GM18870 (cell line): ENCODE data around the gene TGFBR3.

Experiments used
- ATAC-seq: cut with Tn5 transposase; IDR thresholded peaks from one replicate; pipeline ENCODE4 v1.9.1; 2021; ENCODE audit warnings: moderate library complexity; ENCODE audit not compliant: unreplicated experiment

Gene TGFBR3

DNA sequence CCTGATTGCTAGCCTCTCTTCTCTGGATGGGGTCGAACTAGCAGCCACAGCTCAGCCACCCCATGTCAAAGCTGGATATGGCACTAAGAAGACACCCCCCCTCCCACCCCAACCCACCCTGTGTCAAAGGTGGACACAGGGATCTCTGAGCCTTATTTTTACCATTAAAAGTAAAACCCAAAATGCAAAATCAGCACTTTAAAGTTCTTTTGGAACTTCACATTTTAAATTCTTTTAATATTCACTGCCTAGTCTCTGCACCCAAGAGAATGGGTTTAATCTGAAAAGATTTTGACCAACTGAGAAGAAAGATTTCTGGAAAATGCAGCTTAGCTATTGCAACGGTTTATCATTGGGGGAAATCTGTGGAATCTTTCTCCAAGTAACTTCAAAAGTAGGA, 167.6 kb downstream of the TGFBR3 start:
- ATAC-seq = no peak

DNA sequence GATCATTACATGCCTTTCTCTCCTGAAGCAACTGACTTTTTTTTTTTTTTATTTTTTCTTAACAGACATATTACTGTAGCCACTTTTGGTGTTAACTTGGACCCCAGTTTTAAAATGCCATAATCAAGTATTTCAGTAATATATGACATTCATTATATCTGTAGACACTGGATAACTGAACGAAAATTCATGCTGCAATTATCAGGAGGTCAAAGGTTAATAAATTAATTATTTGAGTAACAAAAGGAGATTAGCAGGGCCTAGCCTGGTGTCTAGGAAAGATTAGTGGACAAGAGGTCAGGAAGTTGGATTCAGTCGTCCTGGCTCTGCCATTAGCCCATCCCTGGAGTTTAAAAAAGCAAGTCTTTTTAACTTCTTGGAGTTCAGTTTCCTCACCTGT, 168.1 kb downstream of the TGFBR3 start:
- no peak for ATAC-seq

DNA sequence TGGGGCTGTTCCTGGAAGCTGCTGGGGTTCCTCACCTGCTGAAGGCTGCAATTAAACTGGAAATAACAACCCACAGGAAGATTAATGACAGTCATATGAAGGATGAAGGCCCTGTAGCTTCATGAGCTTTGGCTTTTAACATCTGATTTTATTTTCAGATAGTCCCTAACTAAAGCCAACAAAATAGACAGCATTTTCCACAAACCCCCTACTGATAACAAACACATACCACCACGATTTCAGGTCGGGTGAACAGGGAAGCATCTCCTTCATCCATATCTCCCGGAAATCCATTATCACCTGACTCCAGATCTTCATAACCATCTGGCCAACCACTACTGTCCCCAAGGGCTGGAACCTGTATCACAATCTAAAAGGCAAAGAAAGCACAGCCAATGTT, 169.6 kb downstream of the TGFBR3 start:
- no peak for ATAC-seq

DNA sequence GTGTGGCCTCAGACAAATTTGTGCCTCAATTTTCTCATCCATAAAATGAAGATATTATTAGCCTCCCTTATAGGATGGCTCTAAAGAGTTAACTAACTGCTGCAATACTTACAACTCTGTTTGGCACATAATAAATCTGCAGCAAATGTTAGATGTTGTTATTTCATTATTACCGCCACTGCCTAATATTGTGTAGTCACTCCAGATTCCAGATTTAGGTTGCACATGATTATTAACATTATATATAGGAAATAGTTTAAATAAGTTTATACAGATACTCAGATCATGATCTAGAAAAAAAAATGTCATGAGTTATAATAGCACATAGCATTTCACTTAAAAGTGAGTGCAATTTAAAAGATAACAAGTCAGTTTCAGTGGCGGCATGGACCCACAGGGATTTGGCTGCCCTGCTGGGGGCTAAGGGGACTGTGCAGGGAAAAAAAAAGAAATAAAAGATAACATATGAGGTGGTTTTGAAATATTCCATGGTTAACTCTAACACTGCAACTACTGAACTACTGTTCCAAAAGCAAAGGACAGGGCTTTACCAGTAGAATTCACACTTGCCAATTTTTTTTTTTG, 170.4 kb downstream of the TGFBR3 start:
- ATAC-seq = no peak

DNA sequence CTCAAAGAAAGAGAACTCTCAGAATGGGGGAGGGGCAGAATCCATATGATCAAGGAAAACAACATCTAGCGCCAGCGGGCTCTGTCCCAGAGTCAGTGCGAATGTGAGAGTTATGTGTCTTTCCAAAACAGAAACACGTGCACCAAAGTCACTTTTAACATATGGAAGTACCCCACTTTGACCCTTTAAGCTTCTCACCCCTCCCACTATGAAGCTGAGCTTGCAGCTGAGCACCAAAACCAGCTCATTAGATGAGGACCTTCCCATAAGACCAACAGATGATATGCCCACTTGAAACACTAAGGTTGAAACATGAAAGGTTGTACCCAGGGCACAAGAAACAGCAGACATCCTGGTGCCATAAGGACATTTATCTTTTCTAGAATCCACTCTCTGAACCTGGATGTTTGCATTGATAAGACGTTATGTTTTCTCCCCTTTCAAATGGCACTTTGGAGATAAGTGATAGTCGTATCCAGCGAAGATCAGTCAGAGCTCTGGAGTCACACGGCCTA, 171.0 kb downstream of the TGFBR3 start:
- no peak for ATAC-seq

DNA sequence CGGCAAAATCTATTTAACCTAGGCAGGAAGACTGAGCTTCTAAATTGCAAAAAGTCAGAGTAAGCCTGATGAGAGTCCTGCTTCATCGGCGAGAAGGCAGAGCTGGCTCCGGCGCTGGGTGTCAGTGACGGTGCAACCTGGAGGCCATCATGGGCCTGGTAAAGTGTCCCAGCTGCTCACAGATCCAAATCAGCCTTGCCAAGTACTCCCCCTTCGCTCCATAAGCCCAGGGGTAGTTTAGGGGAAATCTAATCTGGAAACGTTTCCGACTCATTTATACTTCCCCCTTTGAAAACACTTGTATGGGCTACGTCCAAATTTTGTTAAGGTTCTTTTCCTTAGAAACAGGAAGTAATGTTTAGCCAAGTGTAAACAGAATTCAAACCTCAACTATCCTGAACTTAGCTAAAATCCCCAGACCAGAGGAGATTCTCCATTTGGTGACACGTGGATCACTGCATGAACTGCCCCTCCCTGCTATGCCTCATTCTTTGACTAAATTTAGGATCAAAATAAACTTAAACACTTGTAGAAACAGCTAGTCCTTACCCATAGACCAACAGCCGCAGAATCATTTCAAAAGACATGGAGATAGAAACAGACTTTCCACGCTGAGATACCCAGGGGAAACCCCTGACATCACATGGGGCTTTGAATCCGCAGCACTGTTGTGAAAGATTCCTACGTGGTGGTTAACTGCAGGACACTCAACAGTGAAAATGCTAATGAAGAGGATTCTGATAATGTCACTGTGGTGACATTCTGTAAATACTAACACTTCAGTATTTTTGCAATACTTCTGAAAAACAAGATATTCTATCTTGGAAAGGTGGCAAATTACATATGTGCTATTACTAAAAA, 172.7 kb downstream of the TGFBR3 start:
- peak; percentile 66 for ATAC-seq

DNA sequence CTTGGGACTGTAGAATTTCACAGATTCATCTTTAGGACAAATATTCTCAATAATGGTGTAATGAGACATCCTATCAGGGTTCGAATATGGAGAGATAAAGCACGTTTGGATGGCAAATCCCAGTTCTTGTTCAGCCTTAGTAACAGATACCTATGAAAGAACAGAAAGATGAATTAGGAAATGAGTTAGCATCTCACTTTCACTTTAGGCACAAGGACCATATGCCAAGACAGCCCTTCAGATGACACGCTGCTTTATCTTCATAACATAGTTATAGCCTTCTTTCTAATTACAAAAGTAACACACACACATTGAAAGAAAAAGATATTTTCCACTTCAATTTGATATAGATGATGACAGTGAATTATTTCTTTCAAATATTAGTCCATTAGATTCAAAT, 173.6 kb downstream of the TGFBR3 start:
- no peak for ATAC-seq

DNA sequence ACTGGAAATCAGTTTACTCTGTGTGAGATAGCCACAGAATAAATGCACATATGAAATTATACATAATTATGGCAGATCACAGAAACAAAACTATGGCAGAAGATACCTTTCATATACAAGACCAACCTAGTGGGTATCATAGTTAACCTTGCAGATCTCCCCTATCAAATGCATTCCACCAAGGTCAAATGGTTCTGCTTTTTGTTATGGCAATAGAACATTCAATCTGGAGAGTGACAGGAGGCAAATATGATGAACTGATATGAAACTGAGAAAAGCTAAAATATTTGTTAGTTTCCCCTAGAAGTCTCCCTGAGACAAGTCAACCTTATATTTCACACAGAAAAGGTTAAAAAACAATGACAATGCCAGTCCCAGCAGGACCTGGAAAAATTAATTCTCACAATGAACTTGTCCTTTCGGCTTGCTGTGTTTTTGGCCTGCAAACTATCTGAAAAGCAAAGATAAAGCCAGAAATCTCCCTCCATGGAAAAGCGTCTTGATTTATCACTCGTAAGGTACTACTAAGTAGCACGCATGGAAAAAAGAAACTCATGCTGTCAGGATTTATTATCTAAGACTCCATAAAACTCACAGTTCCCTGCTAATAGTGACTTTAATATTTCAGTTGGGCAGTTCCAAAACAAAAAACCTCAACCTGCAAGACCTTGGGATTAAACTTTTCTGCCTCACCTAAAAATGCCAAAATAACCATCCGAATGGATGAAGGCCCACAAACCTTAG, 174.3 kb downstream of the TGFBR3 start:
- no peak for ATAC-seq

DNA sequence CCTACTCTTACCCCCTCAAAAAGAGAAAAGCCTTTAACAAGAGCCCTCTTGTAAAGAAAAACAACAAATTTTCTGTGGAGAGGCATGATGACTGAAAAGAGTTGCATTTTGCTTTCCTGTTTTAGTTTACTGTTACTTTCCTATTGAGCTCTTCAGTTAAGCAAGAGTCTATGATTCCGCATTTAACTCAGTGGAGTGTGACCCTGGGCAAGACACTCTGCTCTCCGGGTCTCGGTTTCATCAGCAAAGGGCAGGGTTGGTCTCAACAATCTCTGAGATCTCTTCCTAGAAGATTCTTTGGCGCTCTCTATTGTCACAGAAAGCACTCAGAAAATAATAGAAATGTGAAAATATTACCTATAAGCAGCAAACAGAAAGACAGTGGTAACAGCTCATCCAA, 175.7 kb downstream of the TGFBR3 start:
- ATAC-seq = no peak

DNA sequence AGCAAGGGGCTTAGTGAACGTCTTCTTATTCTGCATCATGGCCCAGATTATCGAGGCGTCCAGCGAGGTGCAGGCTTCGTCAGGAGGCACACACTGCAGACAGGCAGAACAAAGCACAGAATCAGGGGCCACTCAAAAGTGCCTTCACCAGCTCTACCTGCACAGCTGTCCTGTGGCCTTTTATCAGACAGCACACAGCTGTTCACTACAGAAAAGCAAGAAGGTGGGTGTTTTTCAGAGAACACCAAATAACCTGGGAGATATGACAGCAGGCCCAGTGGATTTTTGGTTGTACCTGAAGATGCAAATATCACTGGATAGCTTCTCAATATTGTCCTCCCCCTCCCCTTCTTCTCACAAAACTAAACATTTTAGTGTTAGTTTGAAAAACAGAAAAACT, 177.3 kb downstream of the TGFBR3 start:
- ATAC-seq = no peak

DNA sequence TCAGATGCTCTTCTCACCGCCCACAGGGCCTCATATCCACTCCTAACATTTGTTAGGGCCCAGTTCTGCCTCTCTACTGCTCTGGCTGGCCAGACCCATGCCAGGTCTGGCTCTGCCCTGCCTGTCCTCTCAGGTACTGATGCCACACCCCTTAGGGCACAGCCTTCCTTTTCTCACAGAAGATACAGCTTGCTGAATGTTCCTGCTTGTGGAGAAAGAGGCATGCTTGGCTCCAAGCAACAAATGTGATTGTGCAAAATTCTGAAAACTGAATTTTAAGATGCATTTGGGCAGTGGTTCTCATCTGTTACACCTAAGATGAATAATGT, 178.1 kb downstream of the TGFBR3 start:
- no peak for ATAC-seq

DNA sequence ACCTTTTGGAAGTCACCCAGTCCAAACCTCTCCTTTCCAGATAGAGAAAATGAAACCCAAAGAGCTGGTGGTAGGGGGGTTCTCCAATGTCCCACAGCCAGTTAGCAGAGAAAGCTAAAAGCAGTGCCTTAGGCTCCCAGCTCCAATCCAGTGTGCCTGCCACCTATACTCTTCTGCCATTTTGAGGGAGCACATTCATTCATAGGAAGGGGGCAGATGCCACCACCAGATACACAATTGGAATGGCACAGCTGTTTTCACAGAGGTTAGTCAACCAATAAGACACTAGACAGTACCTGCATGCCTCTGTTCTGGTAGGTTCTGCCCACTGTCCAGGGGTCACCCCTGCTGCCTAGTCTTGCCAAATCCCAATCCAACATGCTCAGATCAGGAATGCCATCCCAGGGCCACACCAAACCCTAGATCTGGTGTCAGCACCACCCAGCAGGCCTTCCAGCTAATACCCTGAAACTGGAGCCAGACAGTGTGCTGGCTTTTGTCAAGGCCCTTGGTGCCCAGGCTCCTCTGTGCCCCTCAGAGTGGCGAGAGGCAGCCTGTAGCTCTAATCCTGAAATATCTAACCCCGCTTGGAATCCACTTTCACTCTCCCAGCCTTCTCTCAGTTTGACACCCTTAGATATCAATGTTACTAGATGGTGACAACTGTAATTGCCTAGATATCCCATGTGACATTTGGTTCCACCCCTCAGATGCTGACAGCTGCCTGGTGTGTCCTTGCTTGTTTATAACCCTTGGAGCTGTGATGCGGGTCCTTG, 178.6 kb downstream of the TGFBR3 start:
- ATAC-seq = no peak

DNA sequence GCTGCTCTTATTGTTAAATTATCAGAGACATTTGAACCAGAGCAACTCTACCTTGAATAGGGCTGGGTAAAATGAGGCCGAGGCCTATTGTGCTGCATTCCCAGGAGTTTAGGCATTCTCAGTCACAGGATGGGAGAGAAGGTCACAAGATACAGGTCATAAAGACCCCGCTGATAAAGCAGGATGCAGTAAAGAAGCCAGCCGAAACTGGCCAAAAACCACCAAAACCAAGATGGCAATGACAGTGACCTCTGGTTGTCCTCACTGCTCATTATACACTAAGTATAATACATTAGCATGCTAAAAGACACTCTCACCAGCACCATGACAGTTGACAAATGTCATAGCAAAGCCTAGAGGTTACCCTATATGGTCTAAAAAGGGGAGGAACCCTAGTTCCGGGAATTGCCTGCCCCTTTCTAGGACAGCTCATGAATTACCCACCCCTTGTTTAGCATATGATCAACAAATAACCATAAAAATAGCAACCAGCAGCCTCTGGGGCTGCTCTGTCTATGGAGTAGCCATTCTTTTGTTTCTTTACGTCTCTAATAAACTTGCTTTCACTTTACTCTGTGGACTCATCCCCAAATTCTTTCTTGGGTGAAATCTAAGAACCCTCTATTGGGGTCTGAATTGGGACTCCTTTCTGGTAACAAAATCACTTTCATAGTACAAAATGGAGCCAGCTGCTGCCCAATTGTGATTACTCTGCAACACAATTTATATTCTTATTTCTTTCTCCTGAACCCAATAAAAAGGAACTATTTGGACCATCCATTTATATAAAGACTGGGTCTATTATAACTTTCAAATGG, 179.6 kb downstream of the TGFBR3 start:
- ATAC-seq = no peak

DNA sequence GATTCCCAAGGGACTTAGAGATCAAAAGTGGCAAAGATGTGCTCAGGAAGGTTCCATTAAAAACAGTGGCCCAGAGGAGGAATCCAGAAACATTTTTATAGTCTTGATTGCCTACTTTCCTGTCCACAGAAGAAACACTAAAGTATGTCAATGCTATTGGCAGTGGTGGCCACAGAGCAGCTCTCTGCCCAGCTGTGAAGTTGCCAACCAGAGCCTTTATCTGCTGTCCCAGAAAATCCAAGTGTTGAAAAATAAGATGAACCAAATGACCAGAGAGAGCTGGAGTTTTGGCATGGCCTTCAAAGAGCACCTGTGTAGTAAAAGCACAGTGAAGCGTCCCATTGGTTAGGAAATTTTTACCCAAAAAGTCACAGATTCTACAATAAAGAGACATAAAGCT, 181.2 kb downstream of the TGFBR3 start:
- no peak for ATAC-seq

DNA sequence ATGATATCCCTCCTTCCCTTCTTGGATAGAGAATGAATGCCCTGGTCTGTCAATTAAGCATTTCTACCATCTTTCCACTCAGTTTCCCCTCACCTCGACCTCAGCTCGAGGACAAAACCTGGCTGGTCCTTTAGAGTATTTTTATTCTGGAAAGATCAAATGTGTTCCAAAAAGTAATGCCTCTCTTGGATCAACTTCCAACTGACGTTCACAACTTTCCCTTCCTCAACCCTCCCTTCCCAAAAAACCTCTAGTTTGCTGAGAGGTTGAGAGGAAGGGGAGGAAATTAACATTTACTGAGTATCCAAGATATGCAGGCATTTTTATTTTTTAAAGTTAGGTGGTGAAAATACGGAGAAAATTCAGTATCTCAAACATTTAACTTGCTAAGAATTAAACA, 182.9 kb downstream of the TGFBR3 start:
- ATAC-seq = no peak

DNA sequence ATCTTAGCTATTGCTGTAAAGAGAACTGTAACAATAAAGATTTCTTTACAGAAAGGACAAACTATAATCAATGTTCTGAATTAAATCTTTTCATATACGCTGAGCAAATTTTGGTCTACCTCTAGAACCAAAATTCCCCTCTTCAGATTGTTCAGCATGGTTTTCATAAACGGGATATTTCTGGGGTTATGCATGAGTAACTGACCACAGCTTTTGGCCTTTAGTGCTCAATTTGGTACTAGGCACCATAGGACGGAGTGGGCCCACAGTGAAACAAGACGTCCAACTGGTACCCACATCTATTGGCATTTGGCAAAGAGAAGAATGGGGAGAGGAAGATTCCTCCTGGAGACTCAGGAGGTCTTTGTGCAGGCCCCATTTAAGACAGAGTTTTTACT, 184.5 kb downstream of the TGFBR3 start:
- no peak for ATAC-seq

DNA sequence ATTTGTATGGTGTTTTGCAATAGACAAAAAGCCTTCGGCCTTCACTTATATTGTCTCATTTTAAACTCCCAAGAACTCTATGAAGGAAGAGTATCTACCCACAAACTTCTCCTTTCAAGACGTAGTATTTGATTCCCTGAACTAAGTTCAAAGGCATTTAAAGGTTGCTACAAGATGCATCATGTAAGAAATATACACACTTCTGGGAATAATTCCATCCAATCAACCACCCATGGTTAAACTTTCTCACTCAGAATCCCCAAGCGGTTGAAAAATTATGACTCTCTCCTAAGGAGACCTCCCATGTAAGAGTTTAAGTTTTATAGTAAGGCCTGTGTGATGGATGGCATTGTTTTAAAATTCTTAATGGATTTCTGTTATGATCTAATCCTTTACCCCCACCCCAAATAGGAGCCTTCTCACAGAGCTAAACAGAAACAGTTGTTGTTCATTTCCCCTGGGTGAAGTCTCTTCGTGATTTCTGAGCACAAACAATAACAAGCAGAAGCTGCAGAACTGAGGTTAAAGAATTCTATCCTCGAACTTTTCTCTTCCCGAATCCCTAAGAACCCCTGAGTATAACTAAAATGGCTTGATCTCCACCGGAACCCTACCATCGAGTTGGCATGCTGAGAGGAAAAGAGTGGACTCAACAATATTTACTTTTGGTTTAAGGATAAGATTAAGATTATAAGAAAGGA, 185.0 kb downstream of the TGFBR3 start:
- no peak for ATAC-seq

DNA sequence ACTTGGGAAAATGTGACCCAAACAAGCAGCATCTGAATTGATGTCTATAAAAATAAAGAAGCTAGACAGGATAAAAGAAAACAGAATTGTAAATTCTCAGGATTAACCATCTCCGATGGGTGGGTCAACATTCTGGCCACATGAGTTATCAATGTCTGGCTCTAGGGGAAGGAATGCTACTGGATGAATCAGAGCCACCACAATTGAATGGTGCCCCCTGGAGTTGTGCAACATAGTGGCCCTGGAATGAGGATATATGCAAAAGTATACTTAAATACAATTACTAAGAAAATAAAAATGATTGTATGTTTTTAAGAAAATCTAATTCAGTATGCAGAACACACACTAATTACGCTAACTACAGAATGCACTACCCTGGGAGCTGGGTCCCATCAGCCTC, 185.6 kb downstream of the TGFBR3 start:
- ATAC-seq = no peak

DNA sequence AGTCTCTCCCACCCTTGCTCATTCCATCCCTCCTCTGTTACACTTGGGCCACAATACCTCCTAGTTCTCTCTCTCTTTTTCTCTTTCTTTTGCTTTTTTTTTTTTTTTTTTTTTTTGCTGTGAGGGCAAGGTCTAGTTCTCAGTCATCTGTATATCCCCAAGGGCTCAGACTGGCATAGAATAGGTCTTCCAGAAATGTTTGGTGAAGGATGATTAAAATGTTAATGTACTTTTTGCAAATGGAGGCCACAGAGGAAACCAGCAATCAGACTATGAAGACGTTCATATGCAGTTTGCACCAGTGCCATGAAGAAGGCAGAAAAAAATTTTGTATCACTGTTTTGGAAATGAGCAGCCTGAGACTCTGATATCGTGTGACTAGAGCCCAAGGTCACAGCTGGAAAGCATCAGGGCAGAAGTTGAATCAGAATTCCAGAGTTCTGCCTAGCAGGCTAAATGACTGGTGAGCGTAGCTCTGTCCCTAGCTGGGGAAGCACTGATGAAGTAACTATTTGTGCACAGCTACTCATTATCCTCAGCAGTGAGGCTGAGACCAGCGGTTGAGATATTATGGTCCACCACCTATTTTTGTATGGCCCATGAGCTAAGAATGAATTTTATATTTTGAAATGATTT, 186.5 kb downstream of the TGFBR3 start:
- no peak for ATAC-seq
